Posterior vena cava (tissue), 2 donors: ENCODE results near the gene PPP5C. TPM values are rescaled to one million over a fixed set of nuclear protein-coding genes. Genes with fewer than 3 reads are reported as not detected.

Experiments
- DNase-seq: peaks from one replicate; pipeline ENCODE4 v3.0.0-alpha.2; 2020; ENCODE audit warnings: low spot score
- intact Hi-C, 2 donors: fragments of 100-400 bp; cut with DNase I; formaldehyde crosslinking; loops; one replicate each; pipeline versions ENCODE4 v1.14.1 to v1.14.2; 2022 to 2023
- total RNA-seq, 2 donors: library from RNA; stranded (reverse); fragmentation: NEBNext Ultra II Directional; extraction: Animal tissue kit (Norgen Biotek cat#: 25700); gene quantifications; one replicate each; pipeline ENCODE4 v1.2.1, GENCODE V29; 2021
- donor health status: DM: yes; HTN: yes; CAD: no.
- donor health status: DM: yes; HTN: yes; CAD: no.

Gene PPP5C
- total RNA-seq, 2 donors from 2014 or later: 44.3 to 46.8 TPM

DNA sequence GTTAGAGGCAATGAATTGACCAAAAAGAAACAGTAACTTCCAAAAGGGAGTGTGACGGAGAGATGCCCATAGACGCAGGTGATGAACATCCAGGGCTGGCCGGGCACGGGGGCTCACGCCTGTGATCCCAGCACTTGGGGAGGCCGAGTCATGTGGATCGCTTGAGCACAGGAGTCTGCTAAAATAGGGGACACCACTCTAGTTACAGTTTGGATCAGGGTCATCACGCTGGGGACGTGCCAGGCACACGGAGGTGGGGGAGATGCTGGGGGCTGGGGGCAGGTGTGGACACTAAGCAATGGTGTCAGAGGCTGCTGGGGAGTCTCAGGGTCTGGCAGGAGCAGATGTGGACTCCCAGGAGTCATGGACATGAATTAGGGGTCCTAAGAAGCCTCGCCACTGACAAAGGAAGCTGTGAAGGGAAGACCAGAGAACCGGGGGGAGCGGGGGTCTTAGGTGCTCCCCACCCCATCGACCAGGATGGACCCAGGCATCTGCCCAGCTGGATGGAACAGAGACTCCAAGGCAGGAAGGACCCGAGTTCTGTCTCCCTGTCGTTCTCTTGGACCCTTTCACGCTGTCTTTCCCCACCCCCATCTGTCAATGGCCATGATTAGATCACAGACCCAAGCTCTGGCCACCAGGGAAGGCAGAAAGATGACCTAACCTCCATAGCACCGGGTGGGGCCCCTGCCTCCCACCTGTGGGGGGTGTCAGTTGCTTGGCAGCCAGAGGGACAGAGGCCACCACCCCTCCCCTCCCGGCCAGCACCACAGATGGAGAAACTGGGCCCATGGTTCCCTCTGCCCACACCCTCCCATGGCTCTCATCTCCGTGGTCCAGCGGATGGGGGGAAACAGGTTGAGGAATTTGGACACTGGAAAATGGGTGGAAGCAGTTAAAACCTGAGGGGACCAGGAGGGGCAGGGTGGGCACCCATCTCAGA, 46.8 kb downstream of the PPP5C start:
- DNase-seq: peak; percentile 69
- intact Hi-C loops: loop anchor here (5.0 kb wide), 2 partner anchors 99 to 111 kb away; no protein-coding TSS in a partner anchor

DNA sequence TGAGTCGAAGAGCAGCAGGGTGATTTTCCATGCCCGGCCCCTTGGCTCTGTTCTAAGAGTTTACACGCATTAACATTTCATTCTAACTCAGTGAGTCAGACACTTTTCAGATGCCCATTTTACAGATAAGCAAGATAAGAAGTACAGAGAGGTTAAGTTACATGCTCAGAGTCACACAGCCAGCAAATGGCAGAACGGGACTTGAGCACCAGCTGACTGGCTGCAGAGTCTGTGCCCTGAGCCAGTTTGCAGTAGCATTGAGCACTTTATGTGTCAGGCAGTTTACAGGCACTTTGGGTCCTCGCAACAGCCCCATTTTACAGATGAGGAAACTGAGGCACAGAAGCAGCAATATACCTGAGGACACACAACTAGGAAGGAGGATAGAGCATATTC, 47.5 kb downstream of the PPP5C start:
- DNase-seq: no peak
- intact Hi-C loops: loop anchor here (5.0 kb wide), 2 partner anchors 98 to 112 kb away; no protein-coding TSS in a partner anchor

- intact Hi-C loops: loop anchor here in 1 of 2 donors (2.0 kb wide), 1 partner anchor 89 kb away; no protein-coding TSS in a partner anchor
- peak; percentile 58 for DNase-seq
Observed at GRCh38 chr19:46397801-46398479, 51.1 kb downstream of the PPP5C start.

DNA sequence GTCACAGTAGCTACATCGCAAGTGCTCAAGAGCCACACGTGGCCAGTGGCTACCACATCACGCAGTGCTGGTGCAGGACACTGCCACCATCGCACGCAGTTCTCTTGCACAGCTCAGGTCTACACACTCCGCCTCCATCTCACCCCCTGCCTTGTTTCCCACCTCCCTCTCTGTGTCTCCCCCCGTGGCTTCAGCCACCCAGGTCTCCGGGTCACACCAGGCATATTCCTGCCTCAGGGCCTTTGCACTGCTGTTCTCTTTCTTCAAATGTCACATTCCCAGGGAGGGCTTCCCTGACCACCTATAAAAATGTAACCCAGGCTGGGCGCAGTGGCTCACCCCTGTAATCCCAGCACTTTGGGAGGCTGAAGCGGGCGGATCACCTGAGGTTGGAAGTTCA, 55.8 kb downstream of the PPP5C start:
- no peak for DNase-seq
- intact Hi-C loops: no loop called here

GRCh38 chr19:46404055-46404752, 57.3 kb downstream of the PPP5C start:
- no peak for DNase-seq
- intact Hi-C loops: loop anchor here in 1 of 2 donors (2.0 kb wide), 1 partner anchor 83 kb away; no protein-coding TSS in a partner anchor

DNA sequence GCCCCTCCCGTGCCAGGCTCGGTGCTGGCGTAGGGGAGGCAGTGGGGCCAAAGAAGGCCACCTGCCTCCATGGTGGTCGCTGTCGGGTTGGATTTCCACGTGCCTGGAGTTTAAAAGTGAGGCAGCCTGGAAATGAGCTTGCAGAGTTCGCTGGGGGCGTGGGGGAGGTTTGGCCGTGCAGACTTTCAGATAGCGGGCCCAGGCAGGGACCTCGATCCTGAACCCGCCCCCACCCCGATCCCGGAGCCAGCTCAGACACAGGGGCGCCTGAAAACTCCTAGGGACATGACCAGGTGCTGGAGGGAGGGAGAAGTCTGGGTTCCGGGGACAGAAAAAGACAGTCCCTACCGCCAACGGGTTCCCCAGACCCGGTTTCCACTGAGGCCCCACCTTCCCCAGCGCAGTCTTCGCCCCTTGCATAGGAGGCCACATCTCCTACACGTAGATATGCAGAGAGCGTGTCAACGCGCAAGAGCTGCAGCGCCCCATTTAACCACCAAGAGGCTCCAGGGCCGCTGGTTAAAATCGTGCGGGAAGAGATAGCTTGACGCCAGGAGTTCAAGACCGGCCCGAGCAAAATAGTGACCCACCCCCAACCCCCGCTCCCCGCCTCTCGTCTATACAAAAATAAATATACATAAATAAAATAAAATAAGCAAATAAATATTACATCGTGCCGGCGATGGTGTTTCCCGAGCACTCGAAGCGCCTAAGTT, 58.0 kb downstream of the PPP5C start:
- DNase-seq: no peak
- intact Hi-C loops: loop anchor here in 1 of 2 donors (2.0 kb wide), 1 partner anchor 82 kb away; no protein-coding TSS in a partner anchor

GRCh38 chr19:46406976-46407375, 60.1 kb downstream of the PPP5C start:
- no peak for DNase-seq

GRCh38 chr19:46407856-46408663, 61.2 kb downstream of the PPP5C start:
- DNase-seq: no peak
- intact Hi-C loops: no loop called here

More at GRCh38 chr19:46406976-46407375, 60.1 kb downstream of the PPP5C start:
- intact Hi-C loops: no loop called here

DNA sequence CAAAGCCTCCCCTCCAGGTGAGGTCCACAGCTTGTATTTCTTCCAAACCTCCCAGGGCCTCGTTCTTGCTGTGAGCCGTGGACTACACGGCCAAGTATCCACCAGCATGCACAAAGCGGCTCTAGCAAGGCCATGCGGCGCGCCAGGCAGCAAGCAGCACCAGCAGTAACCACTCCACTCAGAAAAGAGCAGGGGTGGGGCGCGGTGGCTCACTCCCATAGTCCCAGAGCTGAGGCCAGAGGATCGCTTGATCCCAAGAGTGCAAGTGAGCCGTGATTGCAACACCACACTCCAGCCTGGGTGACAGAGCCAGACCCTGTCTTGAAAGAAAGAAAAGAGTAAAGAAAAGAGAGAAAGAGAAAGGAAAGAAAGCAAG, 61.8 kb downstream of the PPP5C start:
- DNase-seq: peak; percentile 89
- intact Hi-C loops: no loop called here

- intact Hi-C loops: no loop called here
Observed at GRCh38 chr19:46409191-46409590, 62.3 kb downstream of the PPP5C start.

GRCh38 chr19:46410205-46411087, 63.6 kb downstream of the PPP5C start:
- DNase-seq: no peak
- intact Hi-C loops: no loop called here

More at GRCh38 chr19:46409191-46409590, 62.3 kb downstream of the PPP5C start:
- no peak for DNase-seq

GRCh38 chr19:46411088-46411924, 64.4 kb downstream of the PPP5C start:
- DNase-seq: no peak

GRCh38 chr19:46411925-46412649, 65.2 kb downstream of the PPP5C start:
- intact Hi-C loops: loop anchor here in 1 of 2 donors (1.0 kb wide), 1 partner anchor 38 kb away; no protein-coding TSS in a partner anchor

More at GRCh38 chr19:46411088-46411924, 64.4 kb downstream of the PPP5C start:
- intact Hi-C loops: no loop called here

GRCh38 chr19:46412650-46413261, 65.9 kb downstream of the PPP5C start:
- peak; percentile 82 for DNase-seq
- intact Hi-C loops: loop anchor here in 1 of 2 donors (1.0 kb wide), 1 partner anchor 38 kb away; no protein-coding TSS in a partner anchor

More at GRCh38 chr19:46411925-46412649, 65.2 kb downstream of the PPP5C start:
- DNase-seq: no peak
